K562 (cell line): ENCODE results near the gene GTF2IRD2. TPM values are rescaled to one million over a fixed set of nuclear protein-coding genes. Genes with fewer than 3 reads are reported as not detected.
"Not testable (repeated sequence)": the region's sequence is repeated elsewhere in the genome, so short reads cannot be mapped to it uniquely, and the experiment has no call there.

ENCODE experiments used
- ATAC-seq: fragments of 200-7000 bp; cut with Tn5 transposase; 3 replicates; pipeline ENCODE4 v1.9.1; 2020; ENCODE audit warnings: moderate library complexity
- BruUV-seq: library from RNA; stranded (reverse); fragments of 400-500 nt; replicated peaks from 2 replicates; lab custom pipeline; 2021; lab: Mats Ljungman, UMichigan
- CTCF ChIA-PET: fragments of 300-600 bp; formaldehyde crosslinking; extraction: SDS; loops from one replicate; lab custom pipeline; 2021; ENCODE audit warnings: low intra/inter-chr PET ratio; lab: Yijun Ruan, JAX
- POLR2A ChIA-PET: fragments of 300-600, 350-650 bp; sonication (Branson Sonifier 250); formaldehyde crosslinking; extraction: SDS; loops from one replicate; lab custom pipeline; 2021; ENCODE audit warnings: antibody characterized with exemption, inconsistent platforms; lab: Yijun Ruan, JAX
- DNase-seq, 4 experiments: peaks; one replicate each; pipeline versions ENCODE4 v3.0.0 to v3.0.0-alpha.2; 2011 to 2018; ENCODE audit warnings: low spot score in 3 of 4, mixed read lengths in 3 of 4; ENCODE audit errors: extremely low read depth in 1 of 4
- FAIRE-seq: peaks from 2 replicates; lab custom pipeline; 2011; peaks lifted over from hg19 to GRCh38; lab: Jason Lieb, UNC
- H2AFZ ChIP-seq: 2 replicates; pipeline ENCODE4 v1.6.0; 2011; ENCODE audit warnings: low read depth, low read length, control low read depth, inconsistent platforms
- H3K27ac ChIP-seq: fragments of 200-600 bp; 3 replicates; pipeline ENCODE4 v1.8.0; 2011; ENCODE audit warnings: low read depth, mild to moderate bottlenecking, control low read depth, inconsistent platforms, low read length, moderate library complexity, mixed read lengths; ENCODE audit errors: extremely low read depth
- H3K27me3 ChIP-seq, 2 experiments: fragments of 300-600 bp in 1 of 2; 2 replicates in 1 of 2; 3 replicates in 1 of 2; pipeline versions ENCODE4 v1.6.0 to v1.8.0; 2011; ENCODE audit warnings: inconsistent platforms in 2 of 2, low read length in 2 of 2, mild to moderate bottlenecking in 1 of 2, mixed read lengths in 1 of 2, moderate library complexity in 1 of 2; ENCODE audit not compliant: control insufficient read depth in 2 of 2, insufficient read depth in 2 of 2
- H3K36me3 ChIP-seq: fragments of 300-600 bp; 3 replicates; pipeline ENCODE4 v1.8.0; 2011; ENCODE audit warnings: mild to moderate bottlenecking, low read length, inconsistent platforms; ENCODE audit not compliant: control insufficient read depth, insufficient read depth
- H3K4me1 ChIP-seq, 2 experiments: fragments of 200-600 bp in 1 of 2; replicated peaks in 1 of 2; 2 replicates in 1 of 2; 3 replicates in 1 of 2; pipeline versions ENCODE4 v1.5.1 to v1.8.0; 2011; ENCODE audit warnings: inconsistent platforms in 2 of 2, low read length in 2 of 2, mild to moderate bottlenecking in 1 of 2, mixed read lengths in 1 of 2, moderate library complexity in 1 of 2; ENCODE audit not compliant: control insufficient read depth in 2 of 2, insufficient read depth in 2 of 2
- H3K4me2 ChIP-seq: 2 replicates; pipeline ENCODE4 v1.6.1; 2011; ENCODE audit warnings: low read length, control low read depth, inconsistent platforms, mixed read lengths; ENCODE audit not compliant: insufficient read depth
- H3K4me3 ChIP-seq: fragments of 200-600 bp; sonication (generic), shearing (Covaris generic); 2 replicates; pipeline ENCODE4 v1.5.1; 2016; ENCODE audit warnings: control low read depth, inconsistent platforms
- H3K79me2 ChIP-seq: fragments of 200-600 bp; 3 replicates; pipeline ENCODE4 v1.8.0; 2011; ENCODE audit warnings: low read length, inconsistent platforms; ENCODE audit not compliant: control insufficient read depth, insufficient read depth
- H3K9ac ChIP-seq, 2 experiments: 2 replicates each; pipeline versions ENCODE4 v1.6.0 to v1.6.1; 2011; ENCODE audit warnings: low read depth in 2 of 2, low read length in 2 of 2, control low read depth in 1 of 2, inconsistent platforms in 1 of 2, mild to moderate bottlenecking in 1 of 2, mixed read lengths in 1 of 2; ENCODE audit not compliant: insufficient read depth in 1 of 2
- H3K9me1 ChIP-seq: one replicate; pipeline ENCODE4 v1.6.0; 2011; ENCODE audit warnings: inconsistent platforms, mild to moderate bottlenecking, low read length, moderate library complexity; ENCODE audit not compliant: control insufficient read depth, insufficient read depth
- H3K9me3 ChIP-seq: replicated peaks from 2 replicates; pipeline ENCODE4 v1.5.1; 2011; ENCODE audit warnings: low read depth, low read length, inconsistent platforms; ENCODE audit not compliant: control insufficient read depth, insufficient read depth
- H4K20me1 ChIP-seq: replicated peaks from 2 replicates; pipeline ENCODE4 v1.6.1; 2011; ENCODE audit warnings: low read length, inconsistent platforms, mixed read lengths; ENCODE audit not compliant: control insufficient read depth, insufficient read depth
- WGBS: fragments of 100-300 bp; shearing (Covaris generic); methylation state at CpG from one replicate; pipeline ENCODE4 v1.1.6; 2016; ENCODE audit warnings: low coverage, mixed read lengths; ENCODE audit not compliant: insufficient coverage; ENCODE audit errors: missing lambda C conversion rate; 5-methylcytosine and 5-hydroxymethylcytosine counted together
- in situ Hi-C: fragments of 300-500 bp; cut with MboI; formaldehyde crosslinking; loops from 4 replicates; pipeline ENCODE4 v1.15.0; 2018; ENCODE audit warnings: inconsistent platforms, mixed read lengths
- intact Hi-C: fragments of 100-400 bp; cut with micrococcal nuclease; formaldehyde crosslinking; loops from 2 replicates; pipeline ENCODE4 v1.14.2; 2022
- polyA plus RNA-seq, 8 experiments: library from polyadenylated mRNA; depleted of rRNA in 4 of 8; stranded (reverse) in 5 of 8; unstranded in 3 of 8; fragments of >200 nt; fragmentation: Nextera tagmentation in 2 of 8; fragmentation: Illumina TruSeq in 1 of 8; extraction: Ambion mirVana in 2 of 8; extraction: Trizol in 1 of 8; gene quantifications; 2 replicates each; pipeline versions ENCODE4 v1.2.1 to v1.2.3, GENCODE V29; 2011 to 2014; ENCODE audit warnings: inconsistent platforms in 1 of 8, missing spikeins in 1 of 8
- small RNA-seq: library from RNA; depleted of rRNA; stranded (forward); fragments of <200 nt; gene quantifications from one replicate; pipeline ENCODE3, GENCODE V24; 2014
- total RNA-seq, 7 experiments: library from RNA; depleted of rRNA in 6 of 7; stranded (reverse); fragments of >200 nt in 6 of 7; fragmentation: Illumina TruSeq in 2 of 7; extraction: Trizol in 2 of 7; gene quantifications; 2 replicates each; pipeline versions ENCODE4 v1.2.1 to v1.2.3, GENCODE V29; 2011 to 2021; ENCODE audit warnings: low replicate concordance in 1 of 7

Gene GTF2IRD2
- total and polyA plus RNA-seq, 9 of the 15 experiments (the other 6 are each of a cell fraction or from before 2014, with no cell fraction given) = 1.9 to 9.7 (median 5.8) TPM

DNA sequence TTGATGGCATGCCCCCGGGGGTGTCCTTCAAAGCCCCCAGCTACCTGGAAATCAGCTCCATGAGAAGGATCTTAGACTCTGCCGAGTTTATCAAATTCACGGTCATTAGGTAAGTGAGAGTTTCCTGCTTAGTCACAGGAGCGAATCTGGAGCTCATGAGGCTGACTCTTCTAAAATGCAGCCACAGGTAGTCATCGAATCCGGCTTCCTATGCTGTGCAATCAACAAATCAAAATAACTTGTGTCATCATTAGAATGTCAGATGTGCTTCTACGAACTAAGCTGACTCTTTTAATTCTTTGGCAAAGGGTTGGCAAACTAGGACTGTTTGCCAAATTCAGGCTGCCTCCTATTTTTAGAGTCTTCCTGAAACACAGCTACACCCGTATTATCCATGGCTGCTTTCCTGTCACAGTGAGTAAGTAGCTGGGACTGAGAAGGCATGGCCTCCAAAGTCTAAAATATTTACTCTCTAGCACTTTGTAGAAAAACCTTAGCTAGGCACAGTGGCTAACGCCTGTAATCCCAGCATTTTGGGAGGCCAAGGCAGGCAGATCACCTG, 97.4 kb downstream of the GTF2IRD2 start:
- H3K36me3 ChIP-seq, H3K4me2 ChIP-seq, FAIRE-seq, H4K20me1 ChIP-seq, H3K27me3 ChIP-seq, POLR2A ChIA-PET, H3K9me3 ChIP-seq, intact Hi-C loops, H3K4me1 ChIP-seq, DNase-seq, H3K4me3 ChIP-seq, H3K9me1 ChIP-seq, BruUV-seq, H2AFZ ChIP-seq, H3K79me2 ChIP-seq, H3K27ac ChIP-seq, H3K9ac ChIP-seq, CTCF ChIA-PET, in situ Hi-C loops, ATAC-seq: not testable (repeated sequence)
- 100% methylated on average over 1 of the region's 9 CpGs for WGBS

Small RNAs within 50 kb of the gene (small RNA-seq; reads per million reads assigned to genes)
- gene RF00019 = not detected

Other genes with a start within 250 kb of the GTF2IRD2 start
- gene GTF2I, start 193.9 kb downstream of the GTF2IRD2 start, total RNA-seq (2014; rRNA removed) = 90.0 and 141 TPM in 2 replicates
- 112 and 113 TPM in 2 replicates for gene GTF2I, start 193.9 kb downstream of the GTF2IRD2 start, total RNA-seq (2014; rRNA removed; fragmentation: Illumina TruSeq; extraction: Trizol)
- gene GTF2I, start 193.9 kb downstream of the GTF2IRD2 start, total RNA-seq (2015; rRNA removed; fragmentation: Illumina TruSeq; extraction: Trizol) = 96.8 and 103 TPM in 2 replicates
- 161 and 162 TPM in 2 replicates for gene GTF2I, start 193.9 kb downstream of the GTF2IRD2 start, total RNA-seq (2021)
- gene GTF2I, start 193.9 kb downstream of the GTF2IRD2 start, polyA plus RNA-seq (2011; rRNA removed) = 65.7 and 70.5 TPM in 2 replicates
- gene GTF2I, start 193.9 kb downstream of the GTF2IRD2 start, polyA plus RNA-seq (2014; fragmentation: Illumina TruSeq; extraction: Trizol) = 112 and 138 TPM in 2 replicates
- 10 to 100 TPM in 1 of 2 experiments, 1 to 10 TPM in 1; 8.4 to 12.6 TPM for gene GTF2I, start 193.9 kb downstream of the GTF2IRD2 start, polyA plus RNA-seq (2014; fragmentation: Nextera tagmentation; extraction: Ambion mirVana)
- gene GTF2I, start 193.9 kb downstream of the GTF2IRD2 start, polyA plus RNA-seq (2014; rRNA removed) = 79.2 and 80.5 TPM in 2 replicates
- gene NCF1, start 77.6 kb downstream of the GTF2IRD2 start, total RNA-seq (2014; rRNA removed) = 0.29 TPM in 1 of 2 replicates, not detected in the other
- gene NCF1, start 77.6 kb downstream of the GTF2IRD2 start, total RNA-seq (2014; rRNA removed; fragmentation: Illumina TruSeq; extraction: Trizol) = not detected in 2 replicates
- 0.19 TPM in 1 of 2 replicates, not detected in the other for gene NCF1, start 77.6 kb downstream of the GTF2IRD2 start, total RNA-seq (2015; rRNA removed; fragmentation: Illumina TruSeq; extraction: Trizol)
- gene NCF1, start 77.6 kb downstream of the GTF2IRD2 start, total RNA-seq (2021) = 0.29 TPM in 1 of 2 replicates, not detected in the other
- 0.07 TPM in 1 of 2 replicates, not detected in the other for gene NCF1, start 77.6 kb downstream of the GTF2IRD2 start, polyA plus RNA-seq (2011; rRNA removed)
- gene NCF1, start 77.6 kb downstream of the GTF2IRD2 start, polyA plus RNA-seq (2014; fragmentation: Illumina TruSeq; extraction: Trizol) = not detected in 2 replicates
- not detected for gene NCF1, start 77.6 kb downstream of the GTF2IRD2 start, polyA plus RNA-seq (2014; fragmentation: Nextera tagmentation; extraction: Ambion mirVana)
- gene NCF1, start 77.6 kb downstream of the GTF2IRD2 start, polyA plus RNA-seq (2014; rRNA removed) = 0.26 TPM in 1 of 2 replicates, not detected in the other
- gene CASTOR2, start 113.1 kb upstream of the GTF2IRD2 start, total RNA-seq (2014; rRNA removed) = 4.4 and 5.1 TPM in 2 replicates
- 1.8 and 2.1 TPM in 2 replicates for gene CASTOR2, start 113.1 kb upstream of the GTF2IRD2 start, total RNA-seq (2014; rRNA removed; fragmentation: Illumina TruSeq; extraction: Trizol)
- 3.8 and 4.0 TPM in 2 replicates for gene CASTOR2, start 113.1 kb upstream of the GTF2IRD2 start, total RNA-seq (2015; rRNA removed; fragmentation: Illumina TruSeq; extraction: Trizol)
- 13.4 and 13.9 TPM in 2 replicates for gene CASTOR2, start 113.1 kb upstream of the GTF2IRD2 start, total RNA-seq (2021)
- gene CASTOR2, start 113.1 kb upstream of the GTF2IRD2 start, polyA plus RNA-seq (2011; rRNA removed) = 1.5 and 2.6 TPM in 2 replicates
- gene CASTOR2, start 113.1 kb upstream of the GTF2IRD2 start, polyA plus RNA-seq (2014; fragmentation: Illumina TruSeq; extraction: Trizol) = 2.3 and 2.7 TPM in 2 replicates
- under 1 TPM in 1 of 2 experiments, not detected in 1; 0.17 TPM for gene CASTOR2, start 113.1 kb upstream of the GTF2IRD2 start, polyA plus RNA-seq (2014; fragmentation: Nextera tagmentation; extraction: Ambion mirVana)
- 3.7 and 5.1 TPM in 2 replicates for gene CASTOR2, start 113.1 kb upstream of the GTF2IRD2 start, polyA plus RNA-seq (2014; rRNA removed)
- gene RCC1L, start 222.2 kb upstream of the GTF2IRD2 start, total RNA-seq (2014; rRNA removed) = 103 TPM in 2 replicates
- gene RCC1L, start 222.2 kb upstream of the GTF2IRD2 start, total RNA-seq (2014; rRNA removed; fragmentation: Illumina TruSeq; extraction: Trizol) = 54.8 and 61.6 TPM in 2 replicates
- 63.5 and 64.7 TPM in 2 replicates for gene RCC1L, start 222.2 kb upstream of the GTF2IRD2 start, total RNA-seq (2015; rRNA removed; fragmentation: Illumina TruSeq; extraction: Trizol)
- 97.2 and 104 TPM in 2 replicates for gene RCC1L, start 222.2 kb upstream of the GTF2IRD2 start, total RNA-seq (2021)
- 58.2 and 75.8 TPM in 2 replicates for gene RCC1L, start 222.2 kb upstream of the GTF2IRD2 start, polyA plus RNA-seq (2011; rRNA removed)
- gene RCC1L, start 222.2 kb upstream of the GTF2IRD2 start, polyA plus RNA-seq (2014; fragmentation: Illumina TruSeq; extraction: Trizol) = 87.3 and 95.3 TPM in 2 replicates
- 1 to 10 TPM; 1.6 to 4.0 TPM for gene RCC1L, start 222.2 kb upstream of the GTF2IRD2 start, polyA plus RNA-seq (2014; fragmentation: Nextera tagmentation; extraction: Ambion mirVana)
- gene RCC1L, start 222.2 kb upstream of the GTF2IRD2 start, polyA plus RNA-seq (2014; rRNA removed) = 88.8 and 89.8 TPM in 2 replicates
- gene GTF2IRD2B, start 241.0 kb upstream of the GTF2IRD2 start, total RNA-seq (2014; rRNA removed) = 6.6 and 15.4 TPM in 2 replicates
- 6.9 and 8.5 TPM in 2 replicates for gene GTF2IRD2B, start 241.0 kb upstream of the GTF2IRD2 start, total RNA-seq (2014; rRNA removed; fragmentation: Illumina TruSeq; extraction: Trizol)
- 7.6 and 10.7 TPM in 2 replicates for gene GTF2IRD2B, start 241.0 kb upstream of the GTF2IRD2 start, total RNA-seq (2015; rRNA removed; fragmentation: Illumina TruSeq; extraction: Trizol)
- 8.6 and 10.2 TPM in 2 replicates for gene GTF2IRD2B, start 241.0 kb upstream of the GTF2IRD2 start, total RNA-seq (2021)
- gene GTF2IRD2B, start 241.0 kb upstream of the GTF2IRD2 start, polyA plus RNA-seq (2011; rRNA removed) = 10.3 and 12.3 TPM in 2 replicates
- gene GTF2IRD2B, start 241.0 kb upstream of the GTF2IRD2 start, polyA plus RNA-seq (2014; fragmentation: Illumina TruSeq; extraction: Trizol) = 3.1 and 3.3 TPM in 2 replicates
- 1 to 10 TPM; 1.2 to 1.5 TPM for gene GTF2IRD2B, start 241.0 kb upstream of the GTF2IRD2 start, polyA plus RNA-seq (2014; fragmentation: Nextera tagmentation; extraction: Ambion mirVana)
- 9.9 and 13.3 TPM in 2 replicates for gene GTF2IRD2B, start 241.0 kb upstream of the GTF2IRD2 start, polyA plus RNA-seq (2014; rRNA removed)